GM21515 (cell line): ENCODE measurements around the gene AGPAT3.
"Not testable (repeated sequence)": the region's sequence is repeated elsewhere in the genome, so short reads cannot be mapped to it uniquely, and the experiment has no call there.

Experiments used
- ATAC-seq: cut with Tn5 transposase; IDR thresholded peaks from one replicate; pipeline ENCODE4 v1.9.1; 2021; ENCODE audit not compliant: unreplicated experiment

The AGPAT3 gene

DNA sequence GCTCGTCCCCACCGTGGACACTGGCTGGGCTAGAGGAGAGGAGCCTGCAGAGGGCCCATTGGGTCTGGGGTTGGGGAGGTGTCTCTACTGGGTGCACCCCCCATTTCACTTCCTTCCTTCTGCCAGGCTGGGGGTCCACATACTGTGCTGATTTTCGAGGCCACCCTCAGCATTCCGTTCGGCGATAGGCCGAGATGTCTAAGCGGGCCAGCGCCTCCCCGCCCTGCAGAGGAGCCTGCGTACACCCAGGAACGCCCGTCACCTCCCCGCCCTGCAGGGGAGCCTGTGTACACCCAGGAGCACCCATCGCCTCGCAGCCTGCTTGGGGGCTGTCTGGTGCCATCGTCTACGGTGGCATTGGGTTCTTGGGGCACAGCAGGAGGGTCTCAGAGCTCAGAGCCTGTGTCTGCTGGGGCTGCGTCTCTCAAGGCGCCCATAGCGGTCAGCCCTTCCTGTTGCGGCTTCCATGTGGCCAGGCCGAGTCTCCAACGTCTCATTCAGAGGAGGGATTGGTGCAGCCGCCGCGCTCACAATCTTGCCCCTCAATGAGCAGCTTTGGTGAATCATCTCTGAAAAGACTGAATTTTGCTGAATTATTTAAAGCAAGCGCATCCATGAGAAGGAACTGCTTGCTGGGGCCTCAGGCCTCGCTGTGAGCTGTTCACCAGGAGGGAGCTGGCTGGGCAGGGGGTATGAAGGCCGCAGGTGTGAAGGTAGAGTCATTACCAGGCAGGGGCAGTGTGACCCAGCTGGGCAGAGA is 30.7 kb upstream of the AGPAT3 start:
- no peak for ATAC-seq

- no peak for ATAC-seq
Measured at GRCh38 chr21:43835050-43835449, 30.0 kb upstream of the AGPAT3 start.

GRCh38 chr21:43835861-43836260 is 29.2 kb upstream of the AGPAT3 start:
- ATAC-seq, result no peak

GRCh38 chr21:43836616-43837015 is 28.4 kb upstream of the AGPAT3 start:
- ATAC-seq, result no peak

DNA sequence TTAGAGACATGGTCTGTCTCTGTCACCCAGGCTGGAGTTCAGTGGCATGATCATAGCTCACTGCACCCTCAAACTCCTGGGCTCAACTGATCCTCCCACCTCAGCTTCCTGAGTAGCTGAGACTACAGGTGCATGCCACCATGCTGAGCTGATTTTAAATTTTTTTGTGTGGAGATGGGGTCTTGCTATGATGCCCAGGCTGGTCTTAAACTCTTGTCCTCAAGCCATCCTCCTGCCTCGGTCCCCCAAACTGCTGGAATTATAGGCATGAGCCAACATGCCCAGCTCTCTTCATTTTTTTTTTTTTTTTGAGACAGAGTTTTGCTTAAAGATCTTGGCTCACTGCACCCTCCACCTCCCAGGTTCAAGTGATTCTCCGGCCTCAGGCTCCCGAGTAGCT is 24.8 kb upstream of the AGPAT3 start:
- no peak for ATAC-seq

DNA sequence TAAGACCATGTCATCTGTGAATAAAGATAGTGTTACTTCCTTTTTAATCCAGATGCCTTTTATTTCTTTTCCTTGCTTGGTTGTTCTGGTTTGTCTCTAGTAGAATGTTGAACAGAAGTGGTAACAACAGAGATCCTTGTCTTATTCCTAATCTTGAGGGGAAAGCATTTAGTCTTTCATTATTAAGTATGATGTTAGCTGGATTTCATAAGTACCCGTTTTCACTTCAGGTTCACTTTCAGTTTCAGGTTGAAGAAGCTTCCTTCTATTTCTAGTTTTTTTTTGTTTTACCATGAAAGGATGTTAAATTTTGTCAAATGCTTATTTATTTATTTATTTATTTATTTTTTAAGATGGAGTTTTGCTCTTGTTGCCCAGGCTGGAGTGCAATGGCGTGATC is 22.3 kb upstream of the AGPAT3 start:
- no peak for ATAC-seq

DNA sequence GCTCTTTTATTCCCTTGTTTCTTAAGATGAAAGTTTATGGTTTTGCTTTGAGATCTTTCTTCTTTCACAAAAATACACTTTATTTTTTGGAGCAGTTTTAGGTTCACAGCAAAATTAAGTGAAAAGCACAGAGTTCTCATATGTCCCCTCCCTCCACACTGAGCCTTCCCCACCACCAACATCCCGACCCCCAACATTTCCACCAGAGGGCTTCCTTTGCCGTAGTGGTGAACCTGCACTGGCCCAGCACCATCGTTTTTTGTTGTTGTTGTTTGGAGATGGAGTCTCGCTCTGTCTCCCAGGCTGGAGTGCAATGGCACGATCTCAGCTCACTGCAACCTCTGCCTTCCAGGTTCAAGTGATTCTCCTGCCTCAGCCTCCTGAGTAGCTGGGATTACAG is 20.1 kb upstream of the AGPAT3 start:
- ATAC-seq, result not testable (repeated sequence)

DNA sequence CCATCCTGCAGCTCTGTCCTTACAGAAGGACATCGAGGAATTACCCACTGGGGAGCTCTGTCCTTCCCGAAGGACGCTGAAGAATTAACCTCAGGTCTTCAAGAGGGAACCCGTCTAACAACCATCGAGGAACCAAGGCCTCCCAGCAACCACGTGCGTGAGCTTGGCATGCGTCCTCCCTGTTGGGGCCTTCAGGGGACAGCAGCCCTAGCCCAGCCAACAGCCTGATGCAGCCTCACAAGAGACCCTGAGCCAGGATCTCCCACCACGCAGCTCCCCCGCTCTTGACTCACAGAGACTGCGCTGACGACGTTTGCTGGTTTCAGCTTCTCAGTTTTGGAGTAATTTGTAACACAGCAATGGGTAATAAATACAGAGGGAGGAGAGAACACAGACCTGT is 19.6 kb upstream of the AGPAT3 start:
- no peak for ATAC-seq

DNA sequence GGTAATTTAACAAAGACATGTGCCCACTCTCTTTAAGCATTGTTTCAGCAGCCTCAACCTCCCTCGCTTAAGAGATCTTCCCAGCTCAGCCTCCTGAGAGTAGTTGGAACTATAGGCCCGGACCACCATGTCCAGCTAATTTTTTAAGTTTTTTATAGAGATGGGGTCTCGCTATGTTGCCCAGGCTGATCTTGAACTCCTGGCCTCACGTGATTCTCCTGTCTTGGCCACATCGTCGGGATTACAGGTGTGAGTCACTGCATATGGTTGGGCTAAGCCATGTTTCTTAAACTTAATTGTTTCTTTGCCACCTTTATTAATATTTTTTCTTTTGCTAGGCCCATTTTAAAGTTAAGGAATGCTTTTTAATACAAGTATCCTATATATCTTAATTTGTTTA is 18.6 kb upstream of the AGPAT3 start:
- no peak for ATAC-seq

GRCh38 chr21:43847301-43847700 is 17.7 kb upstream of the AGPAT3 start:
- no peak for ATAC-seq

DNA sequence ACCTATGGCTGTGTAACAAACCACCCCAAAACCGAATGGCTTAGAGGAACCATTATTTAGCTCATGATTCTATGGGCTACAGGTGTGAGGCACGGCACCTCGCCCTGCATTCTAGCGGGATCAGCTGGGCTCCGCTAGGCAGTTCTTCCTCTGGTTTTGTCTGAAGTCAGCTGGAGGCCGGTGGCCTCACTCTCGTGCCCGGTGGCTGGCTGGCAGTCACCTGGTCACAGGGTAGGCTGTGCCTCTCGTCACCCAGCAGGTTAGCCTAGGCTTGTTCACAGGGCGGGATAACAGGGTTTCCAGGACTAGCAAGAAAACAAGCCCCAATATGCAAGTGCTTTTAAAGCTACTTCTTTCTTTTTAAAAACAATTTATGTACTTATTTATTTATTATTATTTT is 16.3 kb upstream of the AGPAT3 start:
- no peak for ATAC-seq

GRCh38 chr21:43849532-43850299 is 15.3 kb upstream of the AGPAT3 start:
- no peak for ATAC-seq

GRCh38 chr21:43850728-43851295 is 14.2 kb upstream of the AGPAT3 start:
- ATAC-seq, result no peak

GRCh38 chr21:43851593-43851992 is 13.4 kb upstream of the AGPAT3 start:
- no peak for ATAC-seq

DNA sequence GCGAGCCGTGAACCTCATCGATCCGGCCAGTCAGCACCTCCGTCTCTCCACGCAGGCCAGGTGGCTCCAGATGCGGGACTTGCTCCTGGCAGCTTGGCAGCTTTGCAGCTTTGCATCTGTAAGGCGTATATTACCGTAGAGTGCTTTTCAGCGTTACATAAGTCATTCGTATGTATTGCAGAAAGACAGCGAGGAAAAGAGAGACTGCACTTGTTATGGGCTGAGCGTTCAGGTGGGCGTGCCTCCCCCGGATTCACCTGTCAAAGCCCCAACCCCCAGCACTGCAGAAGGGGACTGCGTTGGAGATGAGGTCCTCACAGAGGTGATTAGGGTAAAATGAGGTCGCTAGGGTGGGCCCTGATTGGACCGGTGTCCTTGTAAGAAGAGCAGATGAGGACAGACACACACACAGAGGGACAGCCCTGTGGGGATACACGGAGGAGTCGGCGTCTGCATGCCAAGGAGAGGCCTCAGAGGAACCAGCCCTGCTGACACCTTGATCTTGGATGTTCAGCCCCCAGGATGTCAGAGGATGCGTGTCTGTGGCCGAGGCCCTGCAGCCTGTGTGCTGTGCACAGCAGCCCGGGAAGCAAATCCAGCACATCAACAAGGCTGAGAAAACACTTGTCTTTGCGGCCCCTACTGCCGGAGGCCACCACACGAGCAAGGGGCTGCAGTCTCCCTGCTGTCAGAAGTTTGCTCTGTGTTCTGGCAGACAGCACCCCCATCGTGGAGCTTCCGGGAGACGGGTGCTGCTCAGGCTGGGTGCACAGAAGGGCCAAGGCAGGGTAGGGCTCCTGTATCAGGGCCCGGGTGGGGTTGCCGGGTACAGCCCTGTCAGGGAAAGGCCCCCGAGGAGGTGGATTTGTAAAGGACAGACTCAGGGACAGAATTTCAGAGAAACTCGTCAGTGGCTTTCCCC is 10.9 kb upstream of the AGPAT3 start:
- no peak for ATAC-seq

- no peak for ATAC-seq
Measured at GRCh38 chr21:43854773-43855633, 10.0 kb upstream of the AGPAT3 start.

DNA sequence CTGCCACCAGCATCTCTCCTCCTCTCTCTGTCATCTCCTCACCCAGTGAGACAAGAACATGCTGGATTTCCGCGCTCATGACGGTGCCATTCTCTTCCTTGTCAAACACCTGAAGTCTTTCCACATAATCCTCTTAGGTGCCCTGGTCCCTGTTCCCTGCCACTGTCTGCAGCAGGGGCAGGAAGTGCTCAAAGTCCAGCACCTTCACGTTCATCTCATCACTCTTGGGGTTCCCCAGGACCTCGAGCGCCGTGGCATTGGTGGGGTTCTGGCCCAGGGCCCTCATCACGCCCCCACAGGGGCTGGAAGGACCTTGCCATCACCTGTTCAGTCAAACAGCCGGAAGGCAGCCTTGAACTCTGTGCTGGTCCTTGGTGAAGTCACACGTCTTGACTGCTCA is 9.1 kb upstream of the AGPAT3 start:
- no peak for ATAC-seq

GRCh38 chr21:43858806-43859648 is 6.0 kb upstream of the AGPAT3 start:
- no peak for ATAC-seq

GRCh38 chr21:43859747-43860214 is 5.2 kb upstream of the AGPAT3 start:
- ATAC-seq, result no peak
